ENCODE data around the gene BEST3.

- TF ChIP-seq CTCF (IDR thresholded peaks at IDR 0.05) (no peak), POLR2A (IDR thresholded peaks at IDR 0.05) (no peak)
These were observed 27.8 kb upstream of the BEST3 start for GRCh38 chr12:69726922-69727321.

All from testis (tissue), 2 donors.